ELF-1 (cell line): Measurements from ENCODE around the gene NDUFB5.

Experiments used
- DNase-seq: peaks from one replicate; pipeline ENCODE4 v3.0.0-alpha.2; 2016; ENCODE audit warnings: low read depth, low spot score

The NDUFB5 gene

DNA sequence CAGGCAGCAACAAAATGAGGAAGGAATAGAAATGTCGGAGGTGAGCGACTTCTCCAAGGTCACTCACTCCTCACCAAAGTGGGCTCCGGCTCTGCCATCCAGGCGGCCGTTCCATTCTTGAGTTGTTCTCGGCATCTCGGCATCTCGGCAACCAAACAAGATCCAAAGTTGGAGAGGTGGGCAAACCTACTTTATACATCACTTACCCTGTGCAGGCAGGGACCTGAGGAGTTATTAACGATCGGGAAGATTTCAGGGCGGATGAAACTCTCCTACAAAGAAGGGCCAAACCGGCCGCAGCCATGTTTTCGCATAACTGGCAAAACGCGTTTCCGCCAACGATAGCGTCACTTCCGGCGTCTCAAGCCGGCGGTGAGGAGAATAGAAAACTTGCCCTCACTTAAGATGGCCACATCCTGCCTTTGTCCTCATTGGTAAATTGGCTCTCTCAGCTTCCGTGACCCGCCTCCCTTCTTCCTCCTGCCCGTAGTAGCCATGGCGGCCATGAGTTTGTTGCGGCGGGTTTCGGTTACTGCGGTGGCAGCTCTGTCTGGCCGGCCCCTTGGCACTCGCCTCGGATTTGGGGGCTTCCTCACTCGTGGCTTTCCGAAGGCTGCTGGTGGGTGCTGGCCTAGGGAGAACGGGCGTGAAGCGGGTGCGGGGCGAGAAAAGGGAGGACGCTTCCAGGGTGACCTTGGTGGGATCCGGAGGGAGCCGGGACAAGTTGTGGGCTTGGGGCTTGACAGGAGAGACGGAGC is at the start of gene NDUFB5, which contains the start of gene MRPL47:
Gene NDUFB5, plus strand, starts transcription at position 474 of the 758 bp plus-strand sequence. Its CDS starts 22 bp downstream, at position 496.
Gene MRPL47, minus strand, starts transcription at position 318 of the 758 bp plus-strand sequence. Its CDS starts 14 bp downstream, at position 304.
- peak; percentile 97 for DNase-seq

DNA sequence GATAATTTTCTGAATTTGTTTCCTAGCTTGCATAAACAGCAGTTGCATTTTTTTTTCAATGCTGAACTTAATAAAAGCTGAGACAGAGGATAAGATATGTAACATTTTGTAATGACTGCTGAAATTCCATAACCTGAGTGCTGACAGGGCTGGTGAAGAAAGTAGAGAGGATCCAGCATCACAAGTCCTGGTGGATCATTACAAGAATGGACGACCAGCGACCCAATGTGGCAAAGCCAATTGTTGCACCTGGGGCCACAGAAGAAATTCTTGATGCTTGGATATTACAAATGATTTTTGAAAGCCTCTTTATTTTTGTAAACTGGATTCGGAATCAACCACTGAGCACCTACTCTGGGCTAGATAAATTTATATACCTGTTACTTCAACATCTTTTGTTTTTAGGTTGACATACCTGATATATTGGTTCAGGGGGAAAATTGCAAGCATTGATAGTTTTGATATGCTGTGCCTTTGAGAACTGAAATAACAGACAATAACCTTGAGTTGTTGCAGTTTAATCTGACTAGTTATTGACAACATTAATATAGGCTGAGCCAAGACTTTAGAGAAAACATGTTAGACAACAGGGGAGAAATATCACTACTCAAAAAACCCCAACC is 45.7 kb upstream of the NDUFB5 start:
- DNase-seq, result peak; percentile 48

DNA sequence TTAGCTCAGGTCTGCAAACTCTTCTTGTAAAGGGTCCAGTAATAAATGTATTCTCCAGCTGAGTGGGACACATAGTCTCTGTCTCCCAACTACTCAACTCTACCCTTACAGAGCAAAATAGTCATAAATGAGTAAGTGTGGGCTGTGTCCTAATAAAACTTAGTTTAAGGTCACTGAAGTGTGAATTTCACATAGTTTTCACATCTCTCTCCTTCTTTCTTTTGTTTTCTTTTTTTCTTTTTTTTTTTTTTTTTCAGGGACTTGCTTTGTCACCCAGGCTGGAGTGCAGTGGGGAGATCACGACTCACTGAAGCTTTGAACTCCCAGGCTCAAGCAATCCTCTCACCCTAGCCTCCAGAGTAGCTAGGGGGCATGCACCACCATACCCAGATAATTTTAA is 43.8 kb upstream of the NDUFB5 start:
- no peak for DNase-seq

DNA sequence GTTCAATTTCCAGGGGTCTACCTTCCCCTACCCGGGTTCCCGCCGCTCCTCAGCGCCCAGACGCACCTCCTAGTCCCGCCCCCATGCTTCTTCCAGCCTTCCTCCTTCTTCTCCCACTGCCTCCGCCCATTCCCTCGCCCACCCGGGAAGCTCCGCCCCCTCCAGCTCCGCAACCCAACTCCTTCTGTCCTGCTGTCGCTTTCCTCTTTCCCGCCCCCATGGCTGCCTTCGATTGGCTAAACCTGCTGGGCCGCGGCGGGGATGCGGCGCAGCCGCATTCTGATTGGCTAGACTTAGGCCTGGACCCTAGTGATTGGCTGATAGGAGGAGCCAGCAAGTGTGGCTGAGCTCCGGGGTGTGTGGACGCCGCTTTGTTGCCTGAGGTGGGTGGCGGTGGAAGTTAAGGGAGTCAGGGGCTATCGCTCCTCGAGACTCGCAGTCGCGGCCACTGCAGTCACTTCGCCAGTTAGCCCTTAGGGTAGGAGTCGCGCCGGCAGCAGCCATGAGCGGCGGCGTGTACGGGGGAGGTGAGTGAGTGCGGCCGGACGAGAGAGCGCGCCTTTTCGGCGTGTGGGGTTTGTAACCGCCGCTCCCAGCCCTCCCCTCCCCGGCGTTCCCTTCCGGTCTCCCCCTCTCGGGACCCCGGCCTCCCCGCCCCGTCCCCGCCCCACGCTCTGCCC is 41.9 kb upstream of the NDUFB5 start, which contains the start of gene ACTL6A:
Gene ACTL6A, plus strand, starts transcription at position 336 of the 680 bp plus-strand sequence. Its CDS starts 167 bp downstream, at position 503.
- DNase-seq, result peak; percentile 100

DNA sequence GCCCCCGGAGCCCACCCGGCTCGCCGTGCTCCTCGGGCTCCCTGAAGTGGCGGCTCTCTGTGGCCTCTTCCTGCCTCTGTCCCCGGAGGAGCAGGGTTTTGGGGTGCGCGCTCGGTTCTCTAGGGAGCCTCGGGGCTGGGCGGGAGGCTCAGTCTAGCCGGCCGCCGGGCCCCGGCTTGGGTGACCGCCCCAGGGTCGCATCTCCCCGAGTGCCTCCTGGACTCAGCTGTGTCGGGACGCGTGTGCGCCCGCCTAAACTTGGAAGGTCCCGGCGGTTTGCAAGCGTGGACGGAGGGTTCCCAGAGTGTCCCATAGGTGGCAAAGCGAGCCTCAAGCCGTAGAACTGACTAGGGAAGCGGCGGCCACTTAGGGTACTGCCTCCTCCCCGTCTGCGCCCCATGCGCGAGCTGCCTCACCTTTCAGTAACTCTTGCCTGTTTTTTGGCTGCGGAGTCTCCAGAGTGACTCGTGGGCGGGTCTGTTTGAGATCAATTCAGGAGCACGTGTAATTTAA is 41.3 kb upstream of the NDUFB5 start:
- DNase-seq, result peak; percentile 79

DNA sequence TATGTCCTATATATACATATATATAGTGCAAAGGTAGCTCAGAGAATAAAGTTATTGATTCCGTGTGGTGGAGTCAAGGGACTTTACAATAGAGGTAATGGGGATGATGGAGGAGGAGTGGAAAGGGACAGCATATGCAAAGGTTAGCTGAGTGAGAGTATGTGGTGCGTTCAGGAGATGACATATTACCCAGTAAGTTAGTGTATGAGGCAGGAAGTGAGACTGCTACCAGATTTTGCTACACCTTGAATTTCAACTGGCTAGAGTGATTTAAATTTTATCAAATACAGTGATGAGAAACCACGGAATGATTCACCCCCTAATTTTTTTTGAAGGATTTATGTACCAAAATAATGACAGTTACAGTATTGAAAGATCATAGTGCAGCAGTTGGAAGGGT is 39.1 kb upstream of the NDUFB5 start:
- DNase-seq, result no peak

DNA sequence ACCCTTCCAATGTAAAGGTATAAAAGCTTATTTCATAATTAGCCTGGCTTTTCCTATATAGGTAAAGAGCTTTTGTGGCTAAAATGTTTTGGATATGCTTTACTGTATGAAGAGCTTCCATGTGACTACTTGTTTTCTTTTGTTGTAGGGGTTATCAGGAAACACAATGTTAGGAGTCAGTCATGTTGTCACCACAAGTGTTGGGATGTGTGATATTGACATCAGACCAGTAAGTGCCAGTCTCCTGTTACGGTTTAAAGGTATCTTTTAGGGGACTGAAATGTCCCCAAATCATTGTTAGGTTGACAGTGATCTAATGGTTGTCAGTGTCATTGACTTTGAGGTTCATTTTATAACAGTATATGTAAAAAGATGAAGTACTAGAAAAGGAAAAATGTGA is 23.6 kb upstream of the NDUFB5 start:
- no peak for DNase-seq

DNA sequence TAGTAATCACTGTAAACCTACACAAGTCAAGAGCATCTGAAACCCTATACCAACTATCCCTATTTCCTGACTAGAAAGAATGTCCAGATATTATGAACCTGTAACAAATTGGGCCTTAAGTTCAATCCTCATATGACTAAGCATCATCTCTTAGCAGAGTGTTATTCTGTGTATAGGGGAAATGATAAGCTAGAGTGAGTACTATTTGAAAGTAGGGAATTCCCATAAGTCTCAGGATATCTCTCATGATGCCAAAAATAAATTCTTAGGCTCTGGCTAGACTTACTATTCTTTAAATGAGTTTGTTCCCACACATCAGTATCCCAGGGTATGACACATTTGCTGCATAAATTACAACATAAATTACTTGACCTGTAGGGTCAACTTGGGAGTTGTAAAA is 15.5 kb upstream of the NDUFB5 start:
- no peak for DNase-seq

DNA sequence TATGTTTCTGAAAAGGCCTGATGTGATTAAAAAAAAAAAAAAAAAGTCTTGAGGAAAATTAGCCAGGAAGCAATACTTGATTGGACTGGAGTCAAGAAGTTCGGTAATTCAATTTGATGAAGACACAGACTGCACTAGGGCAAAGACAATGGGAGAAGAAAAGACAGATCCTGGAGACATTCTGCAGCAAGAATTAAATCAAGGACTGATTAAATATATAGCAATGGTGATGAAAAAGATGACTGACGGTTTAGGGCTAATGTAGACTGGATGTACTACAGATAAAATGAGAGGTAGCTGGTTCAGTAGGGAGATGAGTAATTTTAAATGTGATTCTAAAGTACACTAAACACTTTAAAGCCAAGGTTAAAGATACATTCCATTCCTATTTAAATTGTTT is 13.9 kb upstream of the NDUFB5 start:
- DNase-seq, result no peak

DNA sequence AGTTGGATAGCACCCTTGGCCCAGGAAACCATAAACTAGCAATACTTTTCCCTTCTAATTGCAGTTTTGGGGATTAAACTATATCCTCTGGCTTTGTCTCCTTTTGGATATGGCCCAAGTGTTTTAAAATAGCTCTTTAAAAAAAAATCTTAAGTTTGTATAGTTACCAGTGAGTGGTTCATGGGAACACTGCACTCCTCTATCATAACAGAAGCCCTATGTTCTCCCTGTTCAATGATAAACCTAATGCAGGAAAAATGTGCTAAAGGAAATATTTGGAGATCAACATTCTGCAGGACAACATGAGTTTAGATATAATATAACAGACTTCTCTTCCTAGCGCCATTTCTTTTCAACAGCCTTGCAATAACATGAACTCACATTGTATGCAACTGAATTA is 13.3 kb upstream of the NDUFB5 start:
- no peak for DNase-seq

DNA sequence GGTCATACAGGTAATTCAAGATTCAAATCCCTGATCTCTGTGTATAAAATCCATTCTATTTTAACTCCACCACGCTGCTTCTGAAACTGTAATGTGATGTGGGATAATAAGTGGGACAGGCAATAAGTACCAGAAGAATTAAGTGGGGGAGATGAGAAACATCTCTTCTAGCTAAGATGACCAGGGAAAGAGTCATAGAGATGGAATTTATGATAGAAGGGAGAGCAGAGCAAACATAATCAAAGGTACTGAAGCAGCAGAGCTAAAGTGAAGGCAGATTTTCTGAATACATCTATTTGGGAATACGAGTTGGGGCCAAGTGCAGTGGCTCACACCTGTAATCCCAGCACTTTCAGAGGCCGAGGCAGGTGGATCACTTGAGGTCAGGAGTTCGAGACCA is 5.1 kb upstream of the NDUFB5 start:
- DNase-seq, result no peak

DNA sequence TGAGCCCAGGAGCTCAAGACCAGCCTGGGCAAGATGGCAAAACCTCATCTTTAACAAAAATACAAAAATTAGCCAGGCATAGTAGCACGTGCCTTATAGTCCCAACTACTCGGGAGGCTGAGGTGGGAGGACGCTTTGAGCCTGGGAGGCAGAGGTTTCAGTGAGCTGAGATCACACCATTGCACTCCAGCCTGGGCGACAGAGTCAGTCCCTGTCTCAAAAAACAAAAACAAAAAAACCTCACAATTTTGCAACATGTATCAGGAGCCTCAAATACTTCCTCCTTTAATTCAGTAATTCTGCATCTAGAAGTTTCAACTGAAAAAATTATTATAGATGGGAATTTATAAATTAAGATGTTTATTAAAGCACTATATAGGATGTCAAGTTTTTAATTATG is 1.3 kb upstream of the NDUFB5 start:
- no peak for DNase-seq

DNA sequence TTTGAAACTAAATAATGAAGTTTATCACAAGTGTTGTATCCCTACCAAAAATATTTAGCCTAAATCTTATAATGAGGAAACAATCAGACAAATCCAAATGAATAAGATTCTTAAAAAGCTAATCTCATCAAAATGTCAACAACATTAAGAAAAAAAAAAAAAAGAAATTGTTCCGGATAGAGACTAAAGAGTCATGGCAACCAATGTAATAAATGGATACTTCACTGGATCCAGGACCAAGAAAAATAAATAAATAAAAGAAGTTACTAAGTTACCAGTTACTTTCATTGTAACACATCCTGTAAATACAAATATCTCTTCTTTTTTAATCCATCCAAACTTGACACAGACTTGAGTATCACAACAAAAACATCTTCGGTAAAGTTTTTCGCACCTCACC is 763 bp upstream of the NDUFB5 start:
- DNase-seq, result no peak

DNA sequence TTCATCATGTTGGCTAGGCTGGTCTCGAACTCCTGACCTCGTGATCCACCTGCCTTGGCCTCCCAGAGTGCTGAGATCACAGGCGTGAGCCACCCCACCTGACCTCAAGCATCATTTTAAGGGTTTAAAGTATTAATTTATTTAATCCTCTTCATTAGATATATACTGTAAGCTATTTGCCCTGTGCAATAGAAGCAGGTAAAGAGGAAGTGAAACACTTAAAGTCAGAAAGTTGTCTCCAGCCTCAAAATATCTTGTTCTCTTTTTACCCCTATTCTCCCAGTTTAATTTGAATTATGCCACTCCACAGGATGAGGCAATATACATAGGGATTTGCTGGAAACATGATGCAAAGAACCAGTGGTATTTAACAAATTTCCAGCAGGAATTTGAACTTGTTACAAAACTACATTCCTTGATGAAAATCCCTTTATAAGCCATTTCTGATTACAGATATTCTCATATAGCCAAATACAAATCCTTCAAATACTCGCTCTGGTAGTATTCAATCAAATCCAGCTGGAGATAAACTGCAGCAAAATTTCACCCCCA is 2.0 kb downstream of the NDUFB5 start:
- DNase-seq, result no peak

DNA sequence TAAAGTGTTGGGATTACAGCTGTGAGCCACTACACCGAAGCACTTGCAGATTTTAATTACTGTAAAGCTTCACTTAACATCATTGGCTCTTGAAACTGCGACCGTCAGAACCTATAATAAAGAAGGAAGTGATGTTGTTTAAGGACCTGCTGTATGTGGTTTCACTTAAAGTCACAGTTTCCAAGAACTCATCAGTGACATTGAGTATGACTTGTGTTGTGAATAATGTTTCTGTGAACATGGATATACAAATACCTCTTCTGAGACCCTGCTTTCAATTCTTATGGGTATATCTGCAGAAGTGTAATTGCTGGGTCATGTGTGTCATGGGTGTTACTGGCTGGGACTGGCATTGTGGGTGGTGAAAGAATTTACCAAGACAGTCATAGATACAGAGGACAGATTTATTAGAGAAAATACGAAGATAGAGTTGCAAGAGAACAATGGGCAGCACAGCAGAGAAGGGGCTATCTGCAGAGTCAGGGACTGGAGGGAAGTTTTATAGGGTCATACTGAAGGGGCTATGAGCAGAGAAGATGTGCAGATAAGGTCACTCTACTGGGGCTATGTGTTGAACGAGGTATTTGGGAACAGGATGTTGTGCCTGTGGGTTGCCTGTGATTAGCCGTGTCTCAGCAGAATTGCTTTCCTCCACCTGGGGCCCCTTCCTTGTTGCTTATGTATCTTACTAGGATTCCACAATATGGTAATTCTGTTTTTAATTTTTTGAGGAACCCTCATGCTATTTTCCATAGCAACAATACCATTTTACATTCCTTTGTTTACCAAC is 4.5 kb downstream of the NDUFB5 start:
- DNase-seq, result no peak

DNA sequence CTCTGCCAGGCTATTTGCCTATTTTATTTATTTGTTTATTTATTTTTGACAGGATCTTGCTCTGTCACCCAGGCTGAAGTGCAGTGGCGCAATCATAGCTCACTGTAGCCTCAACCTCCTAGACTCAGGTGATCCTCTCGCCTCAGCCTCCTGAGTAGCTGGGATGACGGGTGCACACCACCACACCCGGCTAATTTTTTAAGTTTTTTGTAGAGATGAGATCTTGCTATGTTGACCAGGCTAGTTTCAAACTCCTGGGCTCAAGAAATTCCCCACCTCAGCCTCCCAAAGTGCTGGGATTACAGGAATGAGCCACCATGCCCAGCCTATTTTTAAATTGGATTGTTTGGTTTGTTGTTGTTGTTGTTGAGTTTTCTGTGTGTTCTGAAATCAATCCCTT is 5.5 kb downstream of the NDUFB5 start:
- DNase-seq, result no peak

DNA sequence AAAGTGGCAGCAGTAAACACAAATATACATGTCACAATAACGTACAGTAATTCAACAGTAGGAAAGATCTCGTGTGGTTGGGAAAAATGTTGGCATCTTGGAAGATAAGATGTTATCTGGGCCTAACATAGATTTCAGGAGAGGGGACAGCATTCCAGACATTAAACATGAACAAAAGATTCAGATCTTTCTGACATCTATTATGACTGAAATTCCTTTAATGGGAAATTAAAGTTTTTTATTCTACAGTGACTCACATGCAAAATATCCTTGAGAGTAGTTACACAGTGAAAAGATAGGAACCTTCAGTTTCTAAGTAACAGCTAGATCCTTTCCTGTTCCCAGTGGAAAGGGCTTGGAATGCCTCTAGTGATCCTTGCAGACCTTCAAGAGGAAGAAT is 9.2 kb downstream of the NDUFB5 start:
- DNase-seq, result no peak

DNA sequence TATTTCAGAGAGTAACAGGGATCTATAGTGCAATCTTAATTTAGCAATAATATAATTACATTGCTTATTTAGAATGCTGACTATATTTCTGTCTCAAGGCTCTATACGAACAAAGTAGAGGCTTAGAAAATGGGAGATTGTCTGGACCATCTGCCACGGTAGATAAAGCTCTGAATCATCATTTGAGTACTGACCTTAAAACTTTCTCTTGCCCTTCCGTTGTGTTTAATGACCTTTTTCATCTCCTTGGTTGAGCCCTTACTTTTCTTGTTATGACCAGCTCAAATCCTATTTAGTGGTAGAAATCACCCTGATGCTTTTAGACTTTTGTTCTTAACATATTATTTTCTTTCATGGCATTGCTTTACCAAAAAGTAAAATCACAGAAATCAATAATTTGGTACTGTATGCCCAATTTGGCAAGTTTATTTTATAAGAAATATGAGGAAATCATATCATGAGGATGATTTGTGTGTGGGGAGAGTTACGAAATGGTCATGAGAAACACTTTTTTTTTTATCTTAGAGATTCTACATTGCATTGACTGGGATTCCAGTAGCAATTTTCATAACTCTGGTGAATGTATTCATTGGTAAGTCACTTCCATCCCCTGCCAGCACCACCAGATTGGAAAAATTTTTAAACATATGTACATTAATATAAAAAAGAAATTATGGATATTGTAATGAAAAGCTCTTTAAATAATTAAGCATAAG is 11.0 kb downstream of the NDUFB5 start:
- DNase-seq, result no peak

DNA sequence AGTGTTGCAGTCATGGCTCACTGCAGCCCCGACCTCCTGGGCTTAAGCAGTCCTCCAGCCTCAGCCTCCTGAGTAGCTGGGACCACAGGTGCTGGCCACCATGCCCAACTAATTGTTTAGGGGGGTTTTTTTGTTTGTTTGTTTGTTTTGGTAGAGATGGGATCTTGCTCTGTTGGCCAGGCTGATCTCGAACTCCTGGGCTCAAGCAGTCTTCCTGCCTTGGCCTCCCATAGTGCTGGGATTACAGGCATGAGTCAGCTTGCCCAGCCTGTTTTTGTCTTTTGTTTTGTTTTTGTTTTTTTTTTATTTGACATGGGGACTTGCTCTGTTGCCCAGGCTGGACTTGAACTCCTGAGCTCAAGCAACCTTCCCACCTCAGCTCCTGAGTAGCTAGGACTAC is 17.4 kb downstream of the NDUFB5 start:
- no peak for DNase-seq

DNA sequence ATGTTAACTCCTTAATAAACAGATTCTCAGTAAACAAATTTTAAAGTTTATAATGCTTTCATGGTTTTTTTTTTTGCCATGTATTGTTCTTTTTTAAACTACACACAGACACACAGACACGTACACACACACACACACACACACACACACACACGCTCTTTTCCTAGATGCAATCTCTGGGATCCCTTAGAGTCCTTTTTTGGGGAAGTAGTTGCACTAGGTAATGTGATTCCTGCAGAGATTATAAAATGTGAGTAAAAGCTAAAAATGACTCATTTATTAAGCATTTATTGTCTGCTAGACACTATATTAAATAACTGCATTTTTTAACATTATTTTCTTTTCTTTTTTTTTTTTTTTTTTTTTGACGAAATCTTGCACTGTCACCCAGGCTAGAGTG is 19.9 kb downstream of the NDUFB5 start:
- DNase-seq, result no peak
